HS-27A (cell line): ENCODE results near the gene KRT36.

Experiments
- DNase-seq: peaks from one replicate; pipeline ENCODE4 v3.0.0-alpha.2; 2012; ENCODE audit warnings: low read depth, missing footprints

The KRT36 gene

GRCh38 chr17:41521574-41522261 is 32.0 kb upstream of the KRT36 start:
- DNase-seq, result peak; percentile 33

- no peak for DNase-seq
These were observed 31.3 kb upstream of the KRT36 start for GRCh38 chr17:41520821-41521521.

GRCh38 chr17:41519501-41520224 is 30.0 kb upstream of the KRT36 start:
- no peak for DNase-seq

GRCh38 chr17:41518789-41519449 is 29.2 kb upstream of the KRT36 start, which contains the start of gene KRT15:
TSS of gene KRT15 (minus strand) at chr17:41518890. CDS start at chr17:41518827, 63 bp downstream.
- DNase-seq, result no peak

- DNase-seq, result no peak
These were observed 28.3 kb upstream of the KRT36 start for GRCh38 chr17:41518031-41518430.

GRCh38 chr17:41516830-41517283 is 27.1 kb upstream of the KRT36 start:
- DNase-seq, result no peak

GRCh38 chr17:41516147-41516829 is 26.6 kb upstream of the KRT36 start:
- no peak for DNase-seq

GRCh38 chr17:41513168-41513547 is 23.4 kb upstream of the KRT36 start:
- DNase-seq, result no peak

- DNase-seq, result no peak
These were observed 22.9 kb upstream of the KRT36 start for GRCh38 chr17:41512546-41513167.

GRCh38 chr17:41511716-41512115 is 22.0 kb upstream of the KRT36 start:
- DNase-seq, result no peak

GRCh38 chr17:41511116-41511515 is 21.4 kb upstream of the KRT36 start:
- DNase-seq, result no peak

GRCh38 chr17:41510251-41511065 is 20.7 kb upstream of the KRT36 start:
- no peak for DNase-seq

- no peak for DNase-seq
These were observed 17.7 kb upstream of the KRT36 start for GRCh38 chr17:41507315-41507880.

- no peak for DNase-seq
These were observed 16.4 kb upstream of the KRT36 start for GRCh38 chr17:41505809-41506767.

GRCh38 chr17:41505007-41505808 is 15.5 kb upstream of the KRT36 start, which contains the start of gene KRT13:
TSS of gene KRT13 (minus strand) at chr17:41505612. CDS start at chr17:41505550, 62 bp downstream.
- DNase-seq, result no peak

- no peak for DNase-seq
These were observed 14.7 kb upstream of the KRT36 start for GRCh38 chr17:41504246-41504977.

GRCh38 chr17:41503202-41503601 is 13.5 kb upstream of the KRT36 start:
- DNase-seq, result no peak
